ENCODE results near the gene LIG3.
"Not testable (repeated sequence)": the region's sequence is repeated elsewhere in the genome, so short reads cannot be mapped to it uniquely, and the experiment has no call there.

LIG3 gene

DNA sequence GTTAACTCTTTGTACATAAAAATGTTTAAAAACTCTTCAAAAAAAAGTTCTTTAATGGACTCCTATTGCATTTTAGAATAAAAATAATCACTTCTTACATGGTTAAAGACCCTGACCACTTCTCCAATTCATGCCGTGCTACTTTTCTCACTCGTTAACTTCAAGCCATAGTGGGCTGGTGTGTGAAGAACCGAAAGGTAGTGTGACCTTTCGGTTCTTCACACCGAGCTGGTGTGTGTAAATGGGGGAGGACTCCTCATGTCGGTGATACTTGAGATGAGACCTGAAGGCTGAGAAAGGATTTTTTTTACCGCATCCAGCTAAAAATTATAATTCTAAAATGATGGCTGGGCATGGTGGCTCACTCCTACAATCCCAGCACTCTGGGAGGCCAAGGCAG is 61.1 kb downstream of the LIG3 start:
- no peak for DNase-seq (ENCODE audit: low spot score)

DNA sequence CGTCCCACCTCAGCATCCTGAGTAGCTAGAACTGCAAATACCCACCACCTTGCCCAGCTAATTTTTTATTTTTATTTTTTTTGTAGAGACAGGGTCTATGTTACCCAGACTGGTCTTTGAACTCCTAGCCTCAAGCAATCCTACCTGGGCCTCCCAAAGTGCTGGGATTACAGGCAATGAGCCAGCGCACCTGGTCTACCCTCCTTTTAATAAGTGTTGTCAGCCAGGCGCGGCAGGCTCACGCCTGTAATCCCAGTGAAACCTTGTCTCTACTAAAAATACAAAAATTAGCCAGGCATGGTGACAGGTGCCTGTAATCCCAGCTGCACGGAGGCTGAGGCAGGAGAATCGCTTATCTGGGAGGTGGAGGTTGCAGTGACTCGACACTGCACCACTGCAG is 63.9 kb downstream of the LIG3 start:
- no peak for DNase-seq (ENCODE audit: low spot score)

DNA sequence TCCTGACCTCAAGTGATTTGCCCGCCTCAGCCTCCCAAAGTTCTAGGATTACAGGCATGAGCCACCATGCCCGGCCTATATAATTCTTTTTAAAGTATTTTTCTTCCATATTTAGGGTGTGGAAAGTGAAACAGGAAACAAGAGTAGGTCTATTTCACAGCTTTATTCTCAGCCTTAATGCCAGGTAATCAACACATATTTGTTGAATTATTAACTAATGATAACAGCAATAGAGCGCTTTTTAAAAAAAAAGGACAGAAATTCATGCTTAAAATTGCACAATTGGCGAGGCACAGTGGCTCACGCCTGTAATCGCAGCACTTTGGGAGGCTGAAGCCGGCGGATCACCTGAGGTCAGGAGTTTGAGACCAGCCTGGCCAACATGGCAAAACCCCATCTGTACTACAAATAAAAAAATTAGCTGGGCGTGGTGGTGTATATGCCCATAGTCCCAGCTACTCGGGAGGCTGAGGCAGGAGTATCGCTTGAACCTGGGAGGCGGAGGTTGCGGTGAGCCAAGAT is 65.2 kb downstream of the LIG3 start:
- not testable (repeated sequence) for DNase-seq (ENCODE audit: low spot score)

DNA sequence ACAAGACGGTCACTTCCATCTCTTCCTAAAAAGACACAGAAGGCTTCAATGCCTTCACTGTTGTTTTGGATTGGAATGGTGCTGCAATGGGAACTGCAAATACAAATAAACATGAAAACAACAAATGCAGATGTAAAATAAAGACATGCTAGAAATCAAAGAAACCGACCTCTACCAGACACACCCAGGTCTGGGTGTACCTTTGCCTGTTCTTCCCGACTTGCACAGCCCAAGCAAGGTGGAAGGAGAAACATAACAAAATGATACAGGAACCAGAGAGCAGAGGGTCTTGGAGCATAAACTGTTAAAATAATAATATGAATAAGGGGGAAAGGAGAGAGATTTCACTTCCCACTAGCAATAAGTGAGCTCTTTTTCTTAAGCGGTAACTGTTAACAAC is 65.9 kb downstream of the LIG3 start:
- no peak for DNase-seq (ENCODE audit: low spot score)

DNA sequence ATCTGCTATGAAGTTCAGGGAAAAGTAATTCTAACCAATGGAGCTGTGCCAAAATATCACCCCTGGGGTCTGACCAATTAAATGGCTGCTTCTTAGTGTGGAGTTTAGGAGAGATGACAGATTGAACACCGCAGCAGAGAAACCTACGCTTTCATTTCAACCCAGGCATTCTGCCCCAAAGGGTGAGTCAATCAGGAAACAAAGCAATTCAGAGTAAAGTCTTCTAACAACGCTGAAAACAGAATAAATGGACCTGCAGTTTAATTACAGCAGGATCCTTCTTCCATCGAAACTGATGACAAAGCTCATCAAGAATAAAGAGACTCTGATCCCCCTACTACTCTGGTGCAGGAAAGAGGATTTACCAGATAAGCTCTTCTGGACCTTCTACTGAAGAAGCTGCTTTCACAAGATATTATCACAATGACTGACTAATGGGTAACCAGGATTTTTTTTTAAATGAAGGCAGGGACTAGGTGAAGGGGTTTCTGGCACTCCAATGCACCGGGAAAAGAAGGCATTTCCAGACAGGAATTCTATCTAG is 66.5 kb downstream of the LIG3 start:
- DNase-seq (ENCODE audit: low spot score), result peak; percentile 68

DNA sequence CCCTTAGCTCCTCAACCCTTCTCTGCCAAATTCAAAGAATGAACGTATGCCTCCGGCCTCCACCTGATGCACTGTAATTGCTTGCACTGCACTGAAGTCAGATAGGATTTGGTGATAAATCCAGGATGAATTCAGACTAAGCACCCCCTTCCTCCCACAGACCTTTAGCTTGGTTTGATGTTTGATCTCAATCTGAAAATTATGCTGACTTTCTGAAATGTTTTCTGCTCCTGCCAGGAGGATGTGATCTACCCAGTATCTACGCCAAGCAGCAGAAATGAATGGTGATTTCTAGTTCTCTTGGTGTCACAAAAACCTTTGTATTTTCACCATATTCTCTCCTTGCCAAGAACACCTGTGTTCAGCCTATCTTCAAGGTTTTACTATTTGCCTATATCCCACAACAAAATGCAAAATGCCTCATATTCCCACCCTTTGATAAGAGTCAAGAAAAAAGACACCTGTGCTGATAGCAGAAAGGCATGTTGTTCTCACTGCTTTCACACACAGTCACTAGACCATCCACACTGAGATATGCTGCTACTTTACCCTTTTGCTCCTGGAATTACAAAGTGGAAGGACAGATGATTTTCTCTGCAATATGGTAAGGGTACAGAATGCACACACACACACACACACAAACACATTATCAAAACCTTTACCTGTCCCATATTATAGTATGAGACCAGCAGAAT is 68.5 kb downstream of the LIG3 start:
- no peak for DNase-seq (ENCODE audit: low spot score)

DNA sequence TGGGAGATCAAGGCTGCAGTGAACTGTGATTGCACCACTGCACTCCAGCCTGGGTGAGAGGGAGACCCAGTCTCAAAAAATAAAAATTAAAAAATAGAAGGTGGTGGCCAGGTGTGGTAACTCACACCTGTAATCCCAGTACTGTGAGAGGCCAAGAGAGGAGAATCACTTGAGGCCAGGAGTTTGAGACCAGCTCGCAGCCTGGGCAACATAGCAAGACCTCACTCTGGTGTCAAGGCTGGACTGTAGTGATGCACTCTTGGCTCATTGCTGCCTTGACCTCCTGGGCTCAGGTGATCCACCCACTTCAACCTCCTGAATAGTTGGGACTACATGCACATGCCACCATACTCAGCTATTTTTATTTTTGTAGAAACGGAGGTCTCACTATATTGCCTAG is 69.9 kb downstream of the LIG3 start:
- DNase-seq (ENCODE audit: low spot score), result no peak

DNA sequence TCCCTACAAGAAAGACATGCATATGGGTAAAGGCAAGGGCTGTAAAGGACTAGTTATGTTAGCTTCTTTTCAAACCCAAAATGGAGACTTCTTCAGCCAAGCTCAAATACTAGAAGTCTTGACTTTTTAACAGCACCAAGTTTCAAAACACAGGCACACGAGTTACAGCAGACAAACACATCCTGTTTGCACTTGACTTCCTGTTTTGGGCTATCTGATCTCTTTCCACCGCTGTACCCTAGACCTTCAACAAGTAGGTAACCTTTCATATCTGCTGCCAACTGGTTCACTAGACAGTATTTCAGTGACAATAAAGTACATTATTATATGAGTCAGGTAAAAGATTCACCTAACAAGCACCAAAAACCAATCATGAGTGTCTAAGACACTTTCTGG is 70.9 kb downstream of the LIG3 start:
- DNase-seq (ENCODE audit: low spot score), result peak; percentile 23

DNA sequence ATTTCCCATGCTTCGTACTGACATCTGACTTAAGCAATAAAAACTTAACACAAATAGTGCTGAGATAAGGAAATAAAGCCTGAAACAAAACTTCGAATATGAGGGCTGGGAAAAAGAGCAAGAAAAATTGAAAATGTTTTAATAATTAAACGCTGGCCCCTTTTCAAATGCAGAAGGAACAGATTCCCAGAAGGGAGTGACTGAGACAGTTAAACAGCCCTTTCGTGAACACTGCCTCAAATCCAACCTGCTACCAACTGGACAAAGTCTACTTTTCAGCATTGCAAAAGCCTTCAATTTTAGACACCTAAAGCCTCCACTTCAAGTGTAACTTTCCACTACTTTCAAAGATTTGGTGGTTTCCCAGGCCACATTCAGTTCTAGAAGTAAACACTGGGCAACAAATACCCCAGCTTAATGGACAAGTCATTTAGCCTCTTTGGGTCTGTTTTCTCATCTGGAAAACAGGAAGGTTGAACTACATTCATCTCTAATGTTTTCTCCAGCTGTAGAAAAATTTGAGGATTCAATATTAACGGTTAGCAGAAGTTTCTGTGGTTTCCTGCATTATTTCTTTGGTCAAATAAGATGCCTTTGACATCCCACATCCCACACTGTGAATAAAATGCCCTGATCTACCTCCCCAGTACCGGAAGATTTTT is 71.4 kb downstream of the LIG3 start:
- DNase-seq (ENCODE audit: low spot score), result no peak

DNA sequence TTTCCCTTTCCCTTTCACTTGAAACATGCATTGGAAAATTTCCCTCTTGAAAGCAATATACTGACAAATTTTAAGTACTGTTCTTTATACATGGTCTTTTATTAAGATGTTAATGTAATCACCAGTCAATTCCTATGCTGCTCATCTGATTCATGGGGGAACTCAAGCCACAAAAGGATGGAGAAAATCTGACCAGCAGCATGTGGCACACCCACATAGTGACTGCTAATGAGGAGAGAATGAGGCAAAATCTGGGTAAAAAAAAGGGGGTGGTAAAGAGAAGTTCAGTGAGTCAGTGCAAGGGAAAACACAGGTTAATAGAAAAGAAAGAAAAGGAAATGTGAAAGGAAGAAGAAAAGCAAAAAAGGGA is 71.9 kb downstream of the LIG3 start:
- peak; percentile 57 for DNase-seq (ENCODE audit: low spot score)

DNA sequence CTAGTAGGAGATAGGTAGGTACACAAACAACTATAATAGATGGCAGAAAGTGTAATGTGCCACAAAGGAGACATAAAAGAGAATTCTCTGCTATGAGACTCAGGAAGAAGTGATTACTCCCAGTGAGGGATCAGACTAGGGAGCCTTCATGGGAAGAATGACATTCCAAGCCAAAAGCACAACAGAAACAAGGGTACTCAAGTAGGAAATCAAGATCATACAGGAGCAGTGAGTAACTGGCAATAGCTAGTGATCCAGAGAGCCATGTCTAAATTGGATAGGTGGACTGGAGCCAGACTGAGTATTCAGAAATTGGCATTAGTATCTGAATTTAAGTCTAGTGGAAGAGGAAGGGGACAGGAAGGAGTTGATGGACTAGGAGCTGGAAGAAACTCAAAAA is 72.5 kb downstream of the LIG3 start:
- peak; percentile 61 for DNase-seq (ENCODE audit: low spot score)

DNA sequence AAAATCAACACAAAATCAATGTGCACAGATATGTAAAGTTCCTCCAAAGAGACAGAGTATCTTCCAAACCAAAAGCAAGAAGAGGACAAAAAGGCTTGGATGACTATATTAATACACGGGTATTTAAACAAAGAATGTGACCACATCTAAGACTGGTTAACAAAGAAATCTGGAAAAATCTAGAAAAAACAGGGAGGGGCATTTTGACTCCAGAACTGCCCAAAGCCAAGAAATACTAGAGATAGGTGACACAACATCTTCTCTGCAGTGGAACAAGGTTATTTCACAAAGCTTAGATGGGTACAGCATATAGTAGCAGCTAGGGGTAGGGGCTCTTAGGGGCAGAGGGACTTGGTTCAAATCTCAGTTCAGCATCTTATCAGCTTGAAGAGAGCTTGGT is 72.9 kb downstream of the LIG3 start:
- no peak for DNase-seq (ENCODE audit: low spot score)

DNA sequence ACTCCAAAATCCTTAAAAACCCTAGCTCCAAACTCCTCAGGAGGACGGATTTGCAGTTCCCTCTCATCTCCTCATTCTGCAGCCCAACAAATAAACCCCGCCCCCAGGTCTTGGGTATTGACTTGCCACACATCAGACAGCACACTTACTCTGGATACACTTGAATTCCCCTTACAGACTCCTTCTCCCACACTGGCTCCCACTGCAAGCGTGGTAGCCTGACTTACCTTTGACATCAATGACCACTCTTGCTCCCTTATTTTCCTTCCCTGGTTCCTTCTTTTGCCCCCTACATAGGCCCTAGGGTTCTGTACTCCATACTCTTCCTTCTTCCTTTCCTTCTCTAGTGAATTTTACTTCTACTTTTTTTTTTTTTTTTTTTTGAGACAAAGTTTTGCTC is 75.7 kb downstream of the LIG3 start:
- DNase-seq (ENCODE audit: low spot score), result peak; percentile 67

DNA sequence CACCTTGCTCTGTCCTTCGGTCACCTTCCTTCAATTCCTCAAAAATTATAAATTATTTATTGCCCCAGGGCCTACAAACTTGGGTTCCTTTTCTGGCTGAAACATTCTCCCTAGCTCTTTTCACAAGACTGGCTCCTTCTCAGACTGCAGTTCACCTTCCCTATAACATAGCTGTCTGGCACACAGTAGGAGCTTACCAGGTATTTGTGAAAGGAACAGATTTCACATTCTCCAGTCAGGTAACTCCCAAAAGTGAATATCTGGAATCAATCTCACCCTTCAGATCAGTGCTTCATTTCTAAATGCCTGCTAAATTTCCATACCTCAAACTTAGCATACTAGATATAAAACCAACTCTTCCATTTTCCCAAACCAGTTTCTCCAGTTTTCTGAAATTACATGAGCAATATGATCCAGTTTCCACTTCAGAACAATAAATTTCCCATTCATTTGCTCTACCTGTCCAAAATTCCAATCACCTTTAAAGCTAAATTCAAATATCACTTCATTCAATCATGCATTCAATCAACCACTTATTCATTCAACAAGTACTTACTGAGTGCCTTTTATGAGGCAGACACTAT is 77.1 kb downstream of the LIG3 start:
- no peak for DNase-seq (ENCODE audit: low spot score)
